ENCODE measurements around the gene ARHGAP8.
A peak's percentile ranks its signal among the peaks of the same experiment; 100 is the strongest.

Gene ARHGAP8

DNA sequence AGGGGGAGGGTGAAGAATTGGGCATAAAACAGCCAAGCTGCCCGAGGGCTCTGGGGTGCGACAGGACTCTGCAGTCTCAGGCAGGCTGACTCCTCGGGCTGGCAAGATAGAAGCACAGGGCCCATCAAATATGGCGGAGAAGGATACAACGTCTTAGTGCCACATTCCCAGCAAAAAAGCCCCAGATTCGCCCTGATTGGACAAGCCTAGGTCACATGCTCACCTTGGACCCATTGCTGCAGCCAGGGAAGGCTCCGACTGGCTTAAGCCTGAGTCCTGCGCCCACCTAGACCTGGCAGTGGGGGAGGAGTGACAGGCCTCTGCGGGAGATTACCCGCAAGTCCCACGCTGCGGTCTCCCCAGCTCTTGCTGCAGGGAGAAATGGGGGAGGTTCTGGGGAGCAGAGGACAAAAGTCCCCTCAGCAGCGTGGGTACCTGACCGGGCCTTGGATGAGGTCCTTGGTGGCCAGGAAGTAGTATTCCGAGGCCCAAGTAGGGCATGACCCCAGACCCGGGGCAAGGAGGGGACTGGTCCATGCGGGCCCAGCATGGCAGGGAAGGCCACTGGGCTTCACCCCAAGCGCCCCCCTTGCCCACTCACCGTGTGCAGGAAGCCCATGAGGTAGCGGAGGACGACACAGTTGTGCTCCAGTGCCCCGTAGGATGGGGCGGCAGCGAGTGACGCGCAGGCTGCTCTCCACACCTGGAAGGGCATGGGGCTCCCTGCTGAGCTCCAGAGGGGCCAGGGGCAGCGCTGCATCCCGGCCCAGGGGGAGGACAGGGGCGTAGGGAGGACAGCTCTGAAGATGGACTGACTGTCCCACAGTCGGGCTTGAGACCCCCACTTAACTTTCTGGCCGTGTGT, 113.0 kb downstream of the ARHGAP8 start:
- DNase-seq (ENCODE audit: low read depth, low spot score), result no peak

DNA sequence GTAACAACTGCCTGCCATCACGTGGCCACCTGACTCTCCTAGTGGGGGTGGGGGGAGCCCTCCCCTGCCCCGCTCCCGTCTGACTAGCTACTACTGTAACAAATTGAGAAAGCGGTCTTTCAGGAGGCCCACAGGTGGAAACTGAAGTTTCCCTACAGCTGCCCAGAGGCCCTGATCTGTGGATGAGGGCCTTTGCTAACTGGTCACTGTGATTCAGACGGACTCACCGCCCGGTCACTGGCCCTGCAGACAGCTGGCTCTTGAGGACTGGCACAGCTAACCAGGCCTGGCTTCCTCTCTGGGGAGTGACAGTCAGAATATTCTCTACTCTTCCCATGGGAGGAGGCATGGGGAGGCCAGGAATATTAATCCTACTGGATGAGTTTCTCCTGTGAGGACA, 116.8 kb downstream of the ARHGAP8 start:
- H3K4me3 ChIP-seq (ENCODE audit: low read length), result no peak overlapping the region

More for the DNA sequence above, 113.0 kb downstream of the ARHGAP8 start:
- no peak overlapping the region for H3K4me3 ChIP-seq (ENCODE audit: low read length)

DNA sequence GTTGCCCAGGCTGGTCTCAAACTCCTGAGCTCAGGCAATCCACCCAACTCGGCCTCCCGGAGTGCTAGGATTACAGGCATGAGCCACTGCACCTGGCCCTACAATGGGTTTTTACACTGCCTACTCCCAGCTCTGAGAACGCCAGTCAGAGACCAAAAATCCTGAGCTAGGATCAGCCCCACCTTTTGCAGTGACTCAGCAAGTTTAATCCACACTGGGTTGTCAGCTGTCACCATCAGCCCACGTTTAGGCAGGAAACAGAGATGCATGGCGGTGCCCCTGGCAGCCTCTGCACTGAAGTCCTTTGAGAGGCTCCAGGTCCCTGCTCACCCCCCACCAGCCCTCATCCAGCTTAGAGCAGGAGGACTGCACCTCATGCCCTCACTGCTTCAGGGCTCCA, 117.6 kb downstream of the ARHGAP8 start:
- H3K4me3 ChIP-seq (ENCODE audit: low read length), result no peak overlapping the region
- DNase-seq (ENCODE audit: low read depth, low spot score), result peak; percentile 73

More for the DNA sequence above, 116.8 kb downstream of the ARHGAP8 start:
- no peak for DNase-seq (ENCODE audit: low read depth, low spot score)

DNA sequence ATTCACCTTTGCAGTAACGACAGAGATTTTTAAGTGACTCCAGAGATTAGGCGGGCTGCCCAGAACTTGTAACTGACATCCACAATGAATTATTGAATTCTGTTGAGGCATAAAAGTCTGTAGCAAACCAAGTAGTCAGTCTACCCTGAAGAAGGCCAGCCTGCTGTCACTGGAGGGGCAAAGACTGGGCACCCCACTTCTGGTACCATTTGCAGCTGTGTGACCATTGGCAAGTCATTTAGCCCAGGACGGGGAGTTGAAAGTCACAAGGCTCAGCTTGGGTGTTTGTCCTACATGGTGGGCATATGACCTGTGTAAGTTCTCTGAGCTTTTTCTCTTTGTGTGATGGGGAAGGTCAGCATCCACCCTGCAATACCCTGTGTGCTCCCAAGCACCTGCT, 119.4 kb downstream of the ARHGAP8 start:
- no peak overlapping the region for H3K4me3 ChIP-seq (ENCODE audit: low read length)
- DNase-seq (ENCODE audit: low read depth, low spot score), result no peak

DNA sequence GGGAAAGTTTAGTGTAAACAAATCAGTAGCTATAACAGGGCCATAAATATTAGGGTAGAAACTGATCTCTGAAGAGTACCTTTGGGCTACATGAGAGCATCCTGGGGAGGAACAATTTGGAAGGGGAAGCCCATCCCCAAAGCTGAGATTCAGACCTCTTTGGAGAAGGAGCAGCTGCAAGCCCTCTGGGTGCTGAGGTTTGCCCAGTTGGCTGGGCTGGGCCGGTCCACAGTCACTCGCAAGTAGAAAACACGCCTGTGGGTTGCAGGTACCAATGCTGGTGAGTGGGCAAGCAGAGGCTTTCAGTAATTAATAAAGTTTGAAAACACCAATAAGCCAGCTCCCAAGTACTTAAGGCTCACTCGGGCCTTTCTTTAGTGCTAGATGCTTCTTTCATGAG, 124.5 kb downstream of the ARHGAP8 start:
- DNase-seq (ENCODE audit: low read depth, low spot score), result no peak

DNA sequence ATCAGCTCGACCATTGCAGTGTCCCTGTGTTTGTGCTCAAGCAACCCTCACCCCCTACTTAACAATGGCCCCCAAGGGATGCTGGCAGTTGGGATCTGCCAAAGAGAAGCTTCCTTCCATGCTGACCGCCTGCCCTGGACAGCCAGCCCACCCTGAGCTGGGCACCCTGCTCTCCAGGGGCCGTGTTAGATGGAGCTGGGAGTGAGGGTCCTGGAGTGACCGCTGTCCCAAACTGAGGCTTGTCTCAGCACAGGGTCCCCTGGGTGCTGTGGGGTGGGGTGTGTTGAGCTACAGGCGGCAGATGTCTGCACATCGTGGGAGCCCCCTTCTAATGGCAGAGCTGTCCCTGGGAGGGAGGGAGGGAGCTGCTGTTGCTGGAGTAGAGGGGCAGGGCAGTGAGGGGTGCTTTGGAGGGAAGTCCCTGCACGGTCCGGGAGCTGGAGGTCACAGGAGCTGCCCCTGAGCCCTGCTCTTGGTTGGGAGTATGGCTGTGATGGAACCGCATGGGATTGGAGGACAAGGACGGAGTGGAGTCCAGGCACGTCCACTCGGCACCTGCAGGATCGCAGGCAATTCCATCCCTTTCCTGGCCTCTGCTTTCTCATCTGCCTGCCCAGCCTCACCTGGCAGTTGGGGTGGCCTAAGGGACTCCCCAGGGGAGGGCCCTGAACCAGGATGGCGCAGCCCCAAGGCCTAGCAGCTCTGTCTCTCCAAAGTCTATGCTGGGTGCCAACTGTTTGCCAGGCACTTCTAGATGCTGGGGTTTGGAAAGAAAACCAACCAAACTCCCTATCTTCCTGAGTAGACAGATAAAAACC, 126.3 kb downstream of the ARHGAP8 start:
- H3K4me3 ChIP-seq (ENCODE audit: low read length), result no peak overlapping the region
- DNase-seq (ENCODE audit: low read depth, low spot score), result no peak

More for the DNA sequence above, 124.5 kb downstream of the ARHGAP8 start:
- no peak overlapping the region for H3K4me3 ChIP-seq (ENCODE audit: low read length)

DNA sequence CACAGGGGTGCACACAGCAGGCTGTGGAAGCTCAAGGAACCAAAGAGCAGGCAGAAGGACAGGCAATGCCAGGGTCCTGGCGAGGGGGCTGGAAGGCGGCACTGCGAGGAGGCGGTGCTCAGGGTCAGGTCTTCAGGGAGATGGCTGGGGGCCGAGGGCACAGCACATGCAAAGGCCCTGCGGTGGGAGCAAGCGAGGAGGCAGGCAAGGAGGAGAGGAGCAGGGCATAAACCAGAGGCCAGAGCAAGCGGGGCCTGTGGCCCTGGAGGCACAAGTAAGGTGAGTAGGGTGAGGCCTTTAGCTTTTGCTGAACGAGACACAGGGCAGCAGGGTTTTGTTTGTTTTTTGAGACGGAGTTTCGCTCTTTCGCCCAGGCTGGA, 126.9 kb downstream of the ARHGAP8 start:
- no peak for DNase-seq (ENCODE audit: low read depth, low spot score)

DNA sequence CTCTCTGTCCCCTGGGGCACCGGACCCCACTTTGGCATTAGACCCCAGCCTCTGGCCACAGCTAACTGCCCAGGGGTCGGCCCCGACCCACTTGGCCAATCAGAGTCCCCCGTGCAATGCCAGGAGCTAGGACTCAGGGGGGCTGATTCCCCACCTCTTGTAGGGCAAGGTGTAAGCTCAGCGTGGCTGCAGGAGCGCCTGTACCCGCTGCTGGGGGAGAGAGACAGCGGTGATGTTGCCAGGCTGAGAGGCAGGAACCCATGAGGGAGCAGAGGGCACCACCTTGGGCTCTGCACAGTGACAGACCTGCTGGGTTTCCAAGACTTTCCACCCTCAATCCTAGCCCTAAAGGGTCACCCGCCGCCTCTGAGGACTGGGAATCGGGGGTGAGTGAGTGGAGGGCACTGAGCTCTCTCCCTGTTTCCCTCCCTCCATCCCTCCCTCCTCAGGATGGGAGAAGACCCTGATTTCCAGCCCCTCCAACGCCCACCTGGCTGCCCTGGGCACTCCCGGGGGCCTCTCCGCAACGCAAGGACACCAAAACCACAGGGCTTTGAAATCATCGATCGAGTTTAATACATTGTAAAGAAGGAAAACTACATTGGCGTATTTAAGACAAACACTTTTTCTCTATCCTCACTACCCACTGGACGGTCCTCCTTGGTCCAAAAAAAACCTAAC, 128.4 kb downstream of the ARHGAP8 start:
- H3K4me3 ChIP-seq (ENCODE audit: low read length), result no peak overlapping the region
- no peak for DNase-seq (ENCODE audit: low read depth, low spot score)

More for the DNA sequence above, 126.9 kb downstream of the ARHGAP8 start:
- no peak overlapping the region for H3K4me3 ChIP-seq (ENCODE audit: low read length)

DNA sequence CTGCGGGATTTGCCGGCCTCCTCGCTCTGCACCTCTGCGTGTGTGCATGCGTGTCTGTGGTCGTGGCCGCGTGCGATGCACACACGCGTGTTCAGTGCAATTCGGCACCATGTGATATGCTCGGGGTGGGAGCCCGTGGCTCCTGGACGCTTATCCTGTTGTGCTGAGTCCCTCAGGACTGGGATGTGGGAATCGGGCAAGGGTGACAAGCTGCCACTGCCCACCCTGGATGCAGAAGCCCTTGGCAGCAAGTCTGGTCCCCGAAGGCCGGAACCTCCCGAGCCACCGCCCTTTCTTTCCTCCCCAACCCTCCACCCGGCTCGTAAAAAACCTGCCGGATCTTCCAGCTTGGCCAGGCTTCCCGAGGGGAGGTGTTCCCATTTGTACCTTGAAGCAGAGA, 129.2 kb downstream of the ARHGAP8 start:
- H3K4me3 ChIP-seq (ENCODE audit: low read length), result no peak overlapping the region
- no peak for DNase-seq (ENCODE audit: low read depth, low spot score)

DNA sequence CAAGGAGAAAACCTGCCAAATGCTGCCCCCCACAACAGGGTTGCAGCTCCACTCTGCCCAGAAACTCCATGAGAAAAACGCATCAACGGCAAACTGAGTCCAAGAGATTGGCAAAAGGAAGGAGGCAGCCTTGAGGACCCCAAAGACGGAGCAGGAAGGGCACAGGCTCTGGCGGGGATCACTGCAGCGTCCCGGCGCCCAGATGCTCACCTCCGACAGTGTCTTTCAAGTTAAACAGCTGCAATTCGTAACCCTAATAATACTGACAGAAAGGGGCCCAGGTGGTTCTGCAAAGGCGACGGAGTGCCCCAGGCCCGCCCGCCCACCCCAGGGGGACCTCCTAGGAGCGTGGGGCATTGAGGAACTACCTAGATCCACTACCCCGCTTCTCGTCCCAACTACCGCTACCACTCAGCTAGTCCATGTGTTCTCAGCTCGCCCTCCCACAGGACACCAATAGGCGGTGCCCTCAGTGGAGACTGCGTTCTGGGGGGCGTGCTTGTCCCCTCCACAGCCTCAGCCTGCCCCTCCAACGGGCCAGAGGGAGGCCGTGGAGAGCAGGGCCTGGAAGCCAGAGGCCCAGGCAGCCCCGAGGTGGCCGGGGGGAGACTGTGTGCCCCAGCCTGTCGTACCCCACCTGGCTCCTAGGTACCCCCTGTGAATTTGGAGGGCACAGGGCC, 130.0 kb downstream of the ARHGAP8 start:
- DNase-seq (ENCODE audit: low read depth, low spot score), result no peak
- H3K4me3 ChIP-seq (ENCODE audit: low read length), result no peak overlapping the region

DNA sequence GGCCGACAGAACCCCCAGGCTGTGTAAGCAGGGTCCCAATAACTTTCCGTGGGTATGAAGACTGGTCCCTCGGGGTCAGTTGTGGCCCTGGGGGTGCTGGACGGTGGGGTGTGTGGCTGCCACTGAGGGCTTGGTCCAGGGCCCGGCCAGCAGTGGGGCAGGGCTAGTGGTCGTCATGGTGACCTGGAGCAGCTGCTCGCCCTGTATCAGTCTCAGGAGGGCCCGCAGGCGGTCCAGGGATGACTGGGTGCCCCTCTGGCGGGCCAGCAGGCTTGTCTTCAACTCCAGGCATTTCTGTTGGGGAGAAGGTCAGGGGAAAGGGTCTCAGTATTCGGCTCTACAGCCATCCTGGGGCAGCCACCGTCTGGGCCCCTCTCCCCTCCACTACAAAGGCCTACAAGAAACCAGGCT, 130.6 kb downstream of the ARHGAP8 start:
- H3K4me3 ChIP-seq (ENCODE audit: low read length), result no peak overlapping the region
- no peak for DNase-seq (ENCODE audit: low read depth, low spot score)

DNA sequence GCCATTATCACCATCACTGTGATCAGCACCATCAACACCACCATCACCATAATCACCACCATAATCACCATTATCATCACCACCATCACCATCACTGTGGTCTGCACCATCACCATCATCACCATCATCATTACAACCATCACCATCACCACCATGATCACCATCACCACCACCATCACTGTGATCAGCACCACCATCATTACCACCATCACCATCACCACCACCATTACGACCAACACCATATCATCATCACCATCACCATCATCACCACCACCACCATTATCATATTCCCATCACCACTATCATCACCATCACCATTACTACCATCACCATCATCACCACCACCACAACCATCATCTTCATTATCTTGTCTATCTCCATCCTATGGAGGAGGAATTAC, 132.2 kb downstream of the ARHGAP8 start:
- DNase-seq (ENCODE audit: low read depth, low spot score), result no peak
- H3K4me3 ChIP-seq (ENCODE audit: low read length), result no peak overlapping the region

DNA sequence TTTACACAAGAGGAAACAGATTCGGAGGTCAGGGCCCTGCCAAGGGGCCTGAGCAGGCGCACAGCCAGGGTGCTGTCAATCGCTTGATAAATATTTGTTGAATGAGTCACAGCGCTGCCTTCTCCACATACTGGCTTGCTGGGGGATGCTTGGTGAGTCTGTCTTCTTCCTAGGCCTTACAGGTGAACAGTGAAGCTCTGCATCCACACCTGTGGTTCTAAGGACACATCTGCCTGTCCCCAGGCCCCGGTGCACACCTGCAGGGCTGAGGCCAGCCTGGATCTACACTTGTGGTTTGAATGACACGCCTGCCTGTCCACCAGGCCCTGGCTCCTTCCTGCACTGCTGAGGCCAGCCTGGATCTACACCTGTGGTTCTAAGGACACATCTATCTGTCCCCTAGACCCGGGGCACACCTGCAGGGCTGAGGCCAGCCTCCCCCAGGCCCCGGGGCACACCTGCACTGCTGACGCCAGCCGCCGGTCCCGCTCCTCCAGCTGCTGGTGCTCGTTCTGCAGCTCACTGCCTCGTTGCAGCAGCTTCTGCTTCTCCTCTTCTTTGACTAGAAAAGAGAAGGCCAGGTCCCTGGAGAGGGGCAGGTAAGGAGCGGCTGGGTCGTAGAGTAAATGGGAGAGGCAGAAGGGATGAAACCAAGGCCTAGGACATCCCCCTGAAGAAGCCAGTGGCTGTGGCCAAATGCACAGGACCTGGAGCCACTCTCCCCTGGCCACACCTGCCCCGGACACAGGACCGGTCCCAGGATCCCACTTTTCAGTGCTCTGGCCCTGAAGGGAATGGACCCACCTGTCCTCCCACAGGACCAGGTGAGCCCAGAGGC, 132.8 kb downstream of the ARHGAP8 start:
- no peak for DNase-seq (ENCODE audit: low read depth, low spot score)

DNA sequence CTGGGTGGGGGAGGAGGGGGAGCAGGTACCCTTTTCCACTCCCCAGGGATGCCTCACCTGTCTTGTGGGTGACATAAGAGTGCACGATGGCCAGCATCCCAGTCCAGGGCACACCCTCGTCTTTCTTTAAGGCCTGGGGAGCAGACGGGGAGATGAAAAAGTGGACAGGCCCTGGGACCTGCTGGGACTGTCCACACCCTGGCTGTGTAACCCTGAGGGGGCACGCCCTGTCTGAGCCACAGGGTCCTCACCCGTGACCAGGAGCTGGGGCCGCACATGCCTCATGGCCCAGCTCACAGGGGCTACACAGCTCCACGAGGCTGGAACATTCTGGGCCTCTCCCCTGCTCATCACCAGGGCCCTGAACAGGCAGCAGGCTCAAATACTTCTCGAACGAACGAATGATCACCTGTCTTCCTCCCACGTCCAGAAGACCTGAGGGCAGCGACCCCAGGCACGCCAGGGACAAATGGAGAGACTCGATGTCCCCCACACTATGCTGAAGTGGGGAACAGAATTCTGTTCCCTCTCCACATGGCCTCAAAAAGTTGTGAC, 133.5 kb downstream of the ARHGAP8 start:
- H3K4me3 ChIP-seq (ENCODE audit: low read length), result no peak overlapping the region
- DNase-seq (ENCODE audit: low read depth, low spot score), result no peak

More for the DNA sequence above, 132.8 kb downstream of the ARHGAP8 start:
- H3K4me3 ChIP-seq (ENCODE audit: low read length), result no peak overlapping the region

DNA sequence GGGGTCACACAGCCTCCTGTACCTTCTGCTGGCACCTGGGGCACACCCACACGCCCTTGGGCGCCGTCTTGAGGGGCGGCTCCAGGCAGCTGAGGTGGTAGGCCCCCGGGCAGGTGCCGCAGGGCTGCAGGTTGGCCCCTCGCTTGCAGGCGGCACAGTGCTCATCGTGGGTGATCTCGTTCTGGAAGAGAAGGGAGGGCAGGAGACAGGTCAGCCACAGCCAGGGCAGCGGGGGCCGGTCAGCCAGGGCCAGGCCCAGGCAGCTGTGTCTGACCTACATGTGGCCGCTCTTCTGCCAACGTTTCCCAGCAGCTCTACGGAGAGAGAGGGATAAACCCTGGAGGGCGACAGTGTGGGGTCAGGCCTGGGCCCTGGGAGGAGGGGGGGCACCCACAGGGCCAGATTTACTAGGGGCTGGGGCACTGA, 135.6 kb downstream of the ARHGAP8 start:
- DNase-seq (ENCODE audit: low read depth, low spot score), result no peak
- no peak overlapping the region for H3K4me3 ChIP-seq (ENCODE audit: low read length)

DNA sequence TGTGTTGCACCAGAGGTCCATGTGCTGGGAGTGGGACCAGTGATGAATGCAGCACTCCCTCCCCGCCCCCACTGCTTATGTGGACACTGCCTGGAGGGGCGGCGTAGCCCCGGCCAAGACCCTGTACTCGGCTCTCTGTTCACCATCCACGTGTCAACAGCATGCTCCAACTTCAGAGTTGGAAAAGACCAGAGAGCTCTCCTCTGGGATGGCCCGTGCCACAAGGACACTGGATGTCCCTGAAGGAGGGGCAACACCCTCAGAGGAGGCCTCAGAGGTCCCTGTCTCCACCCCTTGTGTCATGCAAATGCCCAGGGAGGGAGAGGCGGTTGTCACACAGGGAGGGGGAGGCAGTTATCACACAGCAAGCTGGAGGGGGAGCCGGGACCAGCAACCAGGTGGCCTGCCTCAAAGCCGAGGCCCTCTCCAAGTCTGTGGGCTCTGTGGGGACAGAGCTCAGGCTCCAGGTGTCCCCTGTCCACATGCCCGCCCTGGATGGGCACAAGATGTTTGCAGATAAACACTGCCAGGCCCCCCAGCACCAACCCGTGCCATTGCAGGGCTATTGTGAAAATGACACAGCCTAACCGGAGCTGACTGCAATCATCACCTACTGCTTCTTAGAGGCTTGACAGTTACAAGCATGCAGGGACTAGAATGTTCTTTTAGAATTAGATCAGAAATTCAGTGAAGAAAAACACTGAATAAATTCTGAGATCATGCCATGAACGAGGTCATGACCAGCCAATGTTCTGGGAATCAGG, 136.3 kb downstream of the ARHGAP8 start:
- H3K4me3 ChIP-seq (ENCODE audit: low read length), result no peak overlapping the region
- no peak for DNase-seq (ENCODE audit: low read depth, low spot score)

DNA sequence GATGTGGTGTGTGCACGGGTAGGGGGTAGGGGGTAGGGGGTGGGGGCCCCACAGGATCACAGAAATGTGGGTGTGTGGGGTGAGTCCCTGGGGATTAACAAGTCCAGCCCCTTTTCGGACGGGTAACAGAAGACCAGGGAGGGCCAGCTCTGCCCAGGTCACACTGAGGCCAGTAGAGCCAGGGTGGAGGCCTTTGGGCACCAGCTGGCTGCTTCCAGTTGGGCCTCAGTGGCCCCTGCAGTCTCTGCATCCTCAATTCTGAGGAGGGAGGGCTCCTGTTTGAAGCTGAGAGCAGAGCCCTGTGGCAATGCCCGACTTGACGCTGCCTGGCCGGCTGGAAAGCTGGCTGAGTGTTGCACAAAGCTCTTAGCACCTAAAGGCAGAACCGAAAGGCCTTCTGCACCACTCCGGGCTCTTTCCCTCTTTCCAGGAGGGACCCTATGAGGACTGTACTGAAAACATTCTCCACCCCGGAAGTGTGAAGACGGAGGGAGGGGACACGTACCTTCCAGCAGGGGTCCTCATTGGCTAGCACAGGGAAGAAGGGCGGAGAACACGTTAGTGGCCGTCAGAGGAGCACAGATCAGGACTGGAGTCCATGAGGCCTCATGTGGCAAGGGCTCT, 137.0 kb downstream of the ARHGAP8 start:
- DNase-seq (ENCODE audit: low read depth, low spot score), result no peak
- H3K4me3 ChIP-seq (ENCODE audit: low read length), result no peak overlapping the region
